Measurements from ENCODE around the gene KIAA1328.

Gene KIAA1328

GRCh38 chr18:37252854-37253393 is 424.0 kb downstream of the KIAA1328 start:
- no peak for DNase-seq (ENCODE audit: low read depth in 2 of 2)

GRCh38 chr18:37253394-37254235 is 424.7 kb downstream of the KIAA1328 start:
- DNase-seq (ENCODE audit: low read depth in 2 of 2) = no peak

GRCh38 chr18:37254236-37254754 is 425.4 kb downstream of the KIAA1328 start:
- no peak for DNase-seq (ENCODE audit: low read depth in 2 of 2)

- DNase-seq (ENCODE audit: low read depth in 2 of 2) = no peak
Measured at GRCh38 chr18:37254973-37255372, 426.0 kb downstream of the KIAA1328 start.

- DNase-seq (ENCODE audit: low read depth in 2 of 2) = no peak
Measured at GRCh38 chr18:37258131-37258530, 429.2 kb downstream of the KIAA1328 start.

GRCh38 chr18:37258819-37259218 is 429.9 kb downstream of the KIAA1328 start:
- DNase-seq (ENCODE audit: low read depth in 2 of 2) = no peak

- no peak for DNase-seq (ENCODE audit: low read depth in 2 of 2)
Measured at GRCh38 chr18:37259711-37260110, 430.8 kb downstream of the KIAA1328 start.

GRCh38 chr18:37260367-37261093 is 431.6 kb downstream of the KIAA1328 start:
- DNase-seq (ENCODE audit: low read depth in 2 of 2) = no peak

- DNase-seq (ENCODE audit: low read depth in 2 of 2) = no peak
Measured at GRCh38 chr18:37261246-37261840, 432.4 kb downstream of the KIAA1328 start.

- DNase-seq (ENCODE audit: low read depth in 2 of 2) = no peak
Measured at GRCh38 chr18:37261988-37262387, 433.1 kb downstream of the KIAA1328 start.

GRCh38 chr18:37264956-37265355 is 436.0 kb downstream of the KIAA1328 start:
- DNase-seq (ENCODE audit: low read depth in 2 of 2) = no peak

GRCh38 chr18:37265382-37265781 is 436.5 kb downstream of the KIAA1328 start:
- DNase-seq (ENCODE audit: low read depth in 2 of 2) = no peak

GRCh38 chr18:37266290-37266689 is 437.4 kb downstream of the KIAA1328 start:
- DNase-seq (ENCODE audit: low read depth in 2 of 2) = no peak

- no peak for DNase-seq (ENCODE audit: low read depth in 2 of 2)
Measured at GRCh38 chr18:37270038-37270665, 441.2 kb downstream of the KIAA1328 start.

- no peak for DNase-seq (ENCODE audit: low read depth in 2 of 2)
Measured at GRCh38 chr18:37270666-37271052, 441.7 kb downstream of the KIAA1328 start.

GRCh38 chr18:37272226-37272625 is 443.3 kb downstream of the KIAA1328 start:
- DNase-seq (ENCODE audit: low read depth in 2 of 2) = no peak

GRCh38 chr18:37272841-37273240 is 443.9 kb downstream of the KIAA1328 start:
- DNase-seq (ENCODE audit: low read depth in 2 of 2) = no peak

- DNase-seq (ENCODE audit: low read depth in 2 of 2) = no peak
Measured at GRCh38 chr18:37274309-37275236, 445.6 kb downstream of the KIAA1328 start.

- DNase-seq (ENCODE audit: low read depth in 2 of 2) = no peak
Measured at GRCh38 chr18:37275237-37275741, 446.4 kb downstream of the KIAA1328 start.
